GM18867 (cell line): ENCODE measurements around the gene TP53TG3F.
"Not testable (repeated sequence)": the region's sequence is repeated elsewhere in the genome, so short reads cannot be mapped to it uniquely, and the experiment has no call there.

ENCODE experiments used
- ATAC-seq: cut with Tn5 transposase; IDR thresholded peaks from one replicate; pipeline ENCODE4 v1.9.1; 2021; ENCODE audit warnings: mild to moderate bottlenecking, moderate library complexity; ENCODE audit not compliant: unreplicated experiment

The TP53TG3F gene

GRCh38 chr16:33459312-33459711, at the start of gene TP53TG3F:
Gene TP53TG3F, plus strand, starts transcription at chr16:33459612. Its CDS starts 68 bp downstream, at chr16:33459680.
- not testable (repeated sequence) for ATAC-seq

- not testable (repeated sequence) for ATAC-seq
Measured at GRCh38 chr16:33491611-33492010, 32.2 kb downstream of the TP53TG3F start.

- not testable (repeated sequence) for ATAC-seq
Measured at GRCh38 chr16:33507231-33507630, 47.8 kb downstream of the TP53TG3F start.

- not testable (repeated sequence) for ATAC-seq
Measured at GRCh38 chr16:33509070-33509469, 49.7 kb downstream of the TP53TG3F start.

- ATAC-seq = not testable (repeated sequence)
Measured at GRCh38 chr16:33509906-33510305, 50.5 kb downstream of the TP53TG3F start.
